ENCODE results near the gene ARHGEF33.

ARHGEF33 gene

GRCh38 chr2:38951766-38952165 is 62.1 kb downstream of the ARHGEF33 start:
- in situ Hi-C loops (cut with MboI; ENCODE audit: low sequenced_read_pairs), result no loop called here

- in situ Hi-C loops (cut with MboI; ENCODE audit: low sequenced_read_pairs), result no loop called here
Measured at GRCh38 chr2:38957972-38958371, 68.3 kb downstream of the ARHGEF33 start.

- in situ Hi-C loops (cut with MboI; ENCODE audit: low sequenced_read_pairs), result no loop called here
Measured at GRCh38 chr2:38959466-38959865, 69.8 kb downstream of the ARHGEF33 start.

- in situ Hi-C loops (cut with MboI; ENCODE audit: low sequenced_read_pairs), result no loop called here
Measured at GRCh38 chr2:38959938-38960608, 70.4 kb downstream of the ARHGEF33 start.

- in situ Hi-C loops (cut with MboI; ENCODE audit: low sequenced_read_pairs), result no loop called here
Measured at GRCh38 chr2:38960609-38961320, 71.1 kb downstream of the ARHGEF33 start.

GRCh38 chr2:38966006-38966405 is 76.3 kb downstream of the ARHGEF33 start:
- in situ Hi-C loops (cut with MboI; ENCODE audit: low sequenced_read_pairs), result no loop called here

GRCh38 chr2:38966678-38967077 is 77.0 kb downstream of the ARHGEF33 start:
- in situ Hi-C loops (cut with MboI; ENCODE audit: low sequenced_read_pairs), result no loop called here

GRCh38 chr2:38968021-38968420 is 78.3 kb downstream of the ARHGEF33 start:
- in situ Hi-C loops (cut with MboI; ENCODE audit: low sequenced_read_pairs), result no loop called here

- in situ Hi-C loops (cut with MboI; ENCODE audit: low sequenced_read_pairs), result no loop called here
Measured at GRCh38 chr2:38971377-38971776, 81.7 kb downstream of the ARHGEF33 start.

GRCh38 chr2:38973266-38973665 is 83.6 kb downstream of the ARHGEF33 start:
- in situ Hi-C loops (cut with MboI; ENCODE audit: low sequenced_read_pairs), result no loop called here

- in situ Hi-C loops (cut with MboI; ENCODE audit: low sequenced_read_pairs), result no loop called here
Measured at GRCh38 chr2:38975042-38975441, 85.4 kb downstream of the ARHGEF33 start.

- in situ Hi-C loops (cut with MboI; ENCODE audit: low sequenced_read_pairs), result no loop called here
Measured at GRCh38 chr2:38977047-38977446, 87.4 kb downstream of the ARHGEF33 start.

- in situ Hi-C loops (cut with MboI; ENCODE audit: low sequenced_read_pairs), result no loop called here
Measured at GRCh38 chr2:38978296-38978903, 88.7 kb downstream of the ARHGEF33 start.

- in situ Hi-C loops (cut with MboI; ENCODE audit: low sequenced_read_pairs), result no loop called here
Measured at GRCh38 chr2:38978908-38979307, 89.2 kb downstream of the ARHGEF33 start.

- in situ Hi-C loops (cut with MboI; ENCODE audit: low sequenced_read_pairs), result no loop called here
Measured at GRCh38 chr2:38981003-38981669, 91.5 kb downstream of the ARHGEF33 start.

GRCh38 chr2:38981670-38982357 is 92.1 kb downstream of the ARHGEF33 start:
- in situ Hi-C loops (cut with MboI; ENCODE audit: low sequenced_read_pairs), result no loop called here

GRCh38 chr2:38982498-38982897 is 92.8 kb downstream of the ARHGEF33 start:
- in situ Hi-C loops (cut with MboI; ENCODE audit: low sequenced_read_pairs), result no loop called here

- in situ Hi-C loops (cut with MboI; ENCODE audit: low sequenced_read_pairs), result no loop called here
Measured at GRCh38 chr2:38988716-38989115, 99.0 kb downstream of the ARHGEF33 start.

- in situ Hi-C loops (cut with MboI; ENCODE audit: low sequenced_read_pairs), result no loop called here
Measured at GRCh38 chr2:38991899-38992298, 102.2 kb downstream of the ARHGEF33 start.

GRCh38 chr2:38997781-38998180 is 108.1 kb downstream of the ARHGEF33 start:
- in situ Hi-C loops (cut with MboI; ENCODE audit: low sequenced_read_pairs), result no loop called here

GRCh38 chr2:39000552-39000951 is 110.9 kb downstream of the ARHGEF33 start:
- in situ Hi-C loops (cut with MboI; ENCODE audit: low sequenced_read_pairs), result no loop called here
